A549 treated with ZK216348 at 1 μM for 4 hours (cell line): Measurements from ENCODE around the gene SLC29A3. TPM values are rescaled to one million over a fixed set of nuclear protein-coding genes. Genes with fewer than 3 reads are reported as not detected.

Experiments used
- total RNA-seq: library from RNA; stranded (reverse); fragments of 200-300 nt; extraction: Qiagen RNA extraction; gene quantifications from 5 replicates; pipeline ENCODE4 v1.2.3, GENCODE V29; 2022; ENCODE audit warnings: low read depth

Gene SLC29A3
- 18.0 to 26.4 TPM (median 21.5 TPM) in 5 replicates for total RNA-seq

GRCh38 chr10:71319042-71319799 lies at the start of gene SLC29A3:
TSS of gene SLC29A3 (plus strand) at chr10:71319259. CDS start at chr10:71319310, 51 bp downstream.

GRCh38 chr10:71396711-71397295 lies 77.7 kb downstream of the SLC29A3 start, which contains the start of gene CDH23:
TSS of gene CDH23 (plus strand) at chr10:71396920. CDS start at chr10:71439832, 42,912 bp downstream.

Other genes starting within 250 kb of the SLC29A3 start
- 0.72 to 1.7 TPM (median 1.3 TPM) in 5 replicates for gene UNC5B, start 106.7 kb upstream of the SLC29A3 start, total RNA-seq
- 1.4 to 3.9 TPM (median 2.5 TPM) in 5 replicates for gene CDH23, start 77.7 kb downstream of the SLC29A3 start, total RNA-seq